Keratinocyte (primary cell): Measurements from ENCODE around the gene UQCC3. TPM values are rescaled to one million over a fixed set of nuclear protein-coding genes. Genes with fewer than 3 reads are reported as not detected.
"Not testable (repeated sequence)": the region's sequence is repeated elsewhere in the genome, so short reads cannot be mapped to it uniquely, and the experiment has no call there.

Experiments
- DNase-seq: peaks from one replicate; pipeline ENCODE4 v3.0.0-alpha.2; 2011; ENCODE audit warnings: low read depth, missing footprints, low spot score
- FAIRE-seq: peaks from 2 replicates; lab custom pipeline; 2011; peaks lifted over from hg19 to GRCh38; lab: Jason Lieb, UNC
- H2AFZ ChIP-seq: 2 replicates; pipeline ENCODE4 v1.6.0; 2012; ENCODE audit warnings: low read length, control low read depth, inconsistent platforms; ENCODE audit not compliant: control insufficient read depth
- H3K27ac ChIP-seq: 2 replicates; pipeline ENCODE4 v1.5.1; 2011; ENCODE audit warnings: low read length; ENCODE audit not compliant: control insufficient read depth, insufficient read depth
- H3K27me3 ChIP-seq: 3 replicates; pipeline ENCODE4 v1.6.0; 2011; ENCODE audit warnings: low read length; ENCODE audit not compliant: control insufficient read depth, insufficient read depth; ENCODE audit errors: extremely low read depth
- H3K36me3 ChIP-seq, 2 experiments: 2 replicates in 1 of 2; 3 replicates in 1 of 2; pipeline ENCODE4 v1.5.1; 2011; ENCODE audit warnings: low read length in 2 of 2, mild to moderate bottlenecking in 1 of 2; ENCODE audit not compliant: control insufficient read depth in 2 of 2, insufficient read depth in 2 of 2; ENCODE audit errors: extremely low read depth in 1 of 2
- H3K4me1 ChIP-seq: 3 replicates; pipeline ENCODE4 v1.5.1; 2011; ENCODE audit warnings: low read length; ENCODE audit not compliant: control insufficient read depth, insufficient read depth; ENCODE audit errors: extremely low read depth
- H3K4me2 ChIP-seq: 3 replicates; pipeline ENCODE4 v1.6.0; 2011; ENCODE audit warnings: low read depth, low read length; ENCODE audit not compliant: control insufficient read depth, insufficient read depth; ENCODE audit errors: extremely low read depth
- H3K4me3 ChIP-seq, 3 experiments: fragments of 200-600 bp in 1 of 3; sonication (generic) in 1 of 3; 2 replicates in 2 of 3; 3 replicates in 1 of 3; pipeline ENCODE4 v1.5.1; 2011 to 2016; ENCODE audit warnings: low read length in 3 of 3, mild to moderate bottlenecking in 3 of 3, control low read depth in 2 of 3, inconsistent platforms in 1 of 3, low read depth in 1 of 3, mixed read lengths in 1 of 3, mixed run types in 1 of 3, moderate library complexity in 1 of 3; ENCODE audit not compliant: control insufficient read depth in 2 of 3, insufficient read depth in 2 of 3; ENCODE audit errors: extremely low read depth in 1 of 3
- H3K79me2 ChIP-seq: 2 replicates; pipeline ENCODE4 v1.6.0; 2012; ENCODE audit warnings: low read length; ENCODE audit not compliant: control insufficient read depth, insufficient read depth
- H3K9ac ChIP-seq: 3 replicates; pipeline ENCODE4 v1.6.0; 2011; ENCODE audit warnings: low read length; ENCODE audit not compliant: control insufficient read depth, insufficient read depth; ENCODE audit errors: extremely low read depth
- H3K9me1 ChIP-seq: 3 replicates; pipeline ENCODE4 v1.6.0; 2011; ENCODE audit warnings: low read length; ENCODE audit not compliant: control insufficient read depth, insufficient read depth; ENCODE audit errors: extremely low read depth
- H3K9me3 ChIP-seq: 2 replicates; pipeline ENCODE4 v1.5.1; 2012; ENCODE audit warnings: low read depth, low read length; ENCODE audit not compliant: control insufficient read depth
- H4K20me1 ChIP-seq: 3 replicates; pipeline ENCODE4 v1.6.0; 2011; ENCODE audit warnings: low read length; ENCODE audit not compliant: control insufficient read depth, insufficient read depth; ENCODE audit errors: extremely low read depth
- EZH2 ChIP-seq: IDR thresholded peaks from one replicate; pipeline ENCODE4 v1.6.1; 2012; ENCODE audit warnings: inconsistent platforms, mild to moderate bottlenecking, low read length, moderate library complexity
- dilution Hi-C: fragments of 300-500 bp; cut with MboI; formaldehyde crosslinking; loops from one replicate; pipeline ENCODE4 v1.7.0; 2020; ENCODE audit warnings: low sequenced_read_pairs; ENCODE audit not compliant: extremely low pct_ligation_motif_present
- polyA plus RNA-seq, 5 experiments: library from polyadenylated mRNA; depleted of rRNA in 3 of 5; stranded (reverse) in 3 of 5; stranded (forward) in 1 of 5; unstranded in 1 of 5; fragments of >200 nt; gene quantifications; 1 replicate in 1 of 5; 2 replicates in 3 of 5; 3 replicates in 1 of 5; pipeline versions ENCODE4 v1.2.1 to v1.2.3, GENCODE V29; 2011 to 2012; ENCODE audit warnings: missing spikeins in 2 of 5, low read depth in 1 of 5, low replicate concordance in 1 of 5
- TF ChIP-seq, protein P1 (sequence below), 3 experiments: IDR thresholded peaks in 1 of 3; conservative IDR thresholded peaks in 1 of 3; optimal IDR thresholded peaks in 1 of 3; 2 replicates in 2 of 3; 3 replicates in 1 of 3; pipeline versions ENCODE3 to v1.5.1; 2011; ENCODE audit warnings: low read length in 3 of 3, mild to moderate bottlenecking in 3 of 3, moderate library complexity in 2 of 3, control low read depth in 1 of 3, inconsistent platforms in 1 of 3; ENCODE audit not compliant: insufficient read depth in 2 of 3; ENCODE audit errors: extremely low read depth in 1 of 3

UQCC3 gene
- polyA plus RNA-seq, 1 donor (not counting 4 experiments of a cell fraction or from before 2014, with no cell fraction given), result 8.6 TPM

DNA sequence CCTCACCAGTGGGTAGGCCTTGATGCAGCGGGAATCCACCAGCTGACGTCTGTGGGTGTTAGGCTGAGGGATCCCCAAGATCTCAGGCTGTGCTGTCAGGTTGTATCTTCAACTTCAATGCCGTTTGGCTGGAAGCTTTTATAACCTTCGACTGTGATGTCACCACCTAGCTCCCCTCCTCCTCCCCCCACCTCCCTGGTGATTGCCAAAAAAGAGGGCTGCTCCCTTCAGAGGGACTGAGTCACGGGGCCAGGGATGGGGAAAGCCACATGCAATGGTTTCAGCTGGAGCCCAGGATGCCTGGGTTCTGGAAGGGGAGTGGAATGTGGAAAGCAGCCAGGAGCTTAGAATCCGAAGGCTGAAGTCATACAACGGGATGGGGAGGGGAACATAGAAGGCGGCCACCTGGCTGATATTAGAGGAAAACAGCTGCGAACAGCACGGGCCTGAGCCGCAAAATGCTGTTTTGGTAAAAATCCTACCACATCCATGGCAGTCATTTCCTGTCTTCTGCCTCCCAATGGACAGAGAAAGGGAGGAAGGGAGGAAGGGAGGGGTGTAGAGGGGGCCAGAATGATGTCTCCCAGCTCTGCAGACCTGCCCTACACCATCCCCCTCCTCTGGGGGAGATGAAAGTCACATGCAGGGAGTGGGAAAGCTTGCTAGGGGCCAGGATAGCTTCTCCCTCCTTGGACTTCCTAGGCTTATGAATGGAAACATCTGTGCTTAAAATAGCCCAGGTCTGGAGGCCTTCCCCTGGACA lies 18.1 kb downstream of the UQCC3 start, which contains the start of gene LRRN4CL:
TSS of gene LRRN4CL (minus strand) at position 110 of the 763 bp plus-strand sequence. CDS start 1,022 bp downstream, outside the sequence.
- no peaks in the 10 kb centered on the region for H3K79me2 ChIP-seq
- H3K9ac ChIP-seq, result peak within 1 kb of the TSS; percentile 42
- no peak within 1 kb of the TSS for H2AFZ ChIP-seq
- peak within 1 kb of the TSS; percentile 75 for H3K4me2 ChIP-seq
- H4K20me1 ChIP-seq, result no peaks in the 10 kb centered on the region
- H3K4me3 ChIP-seq, result no peak within 1 kb of the TSS
- TF ChIP-seq EZH2, result no peak
- TF ChIP-seq, protein P1, sequence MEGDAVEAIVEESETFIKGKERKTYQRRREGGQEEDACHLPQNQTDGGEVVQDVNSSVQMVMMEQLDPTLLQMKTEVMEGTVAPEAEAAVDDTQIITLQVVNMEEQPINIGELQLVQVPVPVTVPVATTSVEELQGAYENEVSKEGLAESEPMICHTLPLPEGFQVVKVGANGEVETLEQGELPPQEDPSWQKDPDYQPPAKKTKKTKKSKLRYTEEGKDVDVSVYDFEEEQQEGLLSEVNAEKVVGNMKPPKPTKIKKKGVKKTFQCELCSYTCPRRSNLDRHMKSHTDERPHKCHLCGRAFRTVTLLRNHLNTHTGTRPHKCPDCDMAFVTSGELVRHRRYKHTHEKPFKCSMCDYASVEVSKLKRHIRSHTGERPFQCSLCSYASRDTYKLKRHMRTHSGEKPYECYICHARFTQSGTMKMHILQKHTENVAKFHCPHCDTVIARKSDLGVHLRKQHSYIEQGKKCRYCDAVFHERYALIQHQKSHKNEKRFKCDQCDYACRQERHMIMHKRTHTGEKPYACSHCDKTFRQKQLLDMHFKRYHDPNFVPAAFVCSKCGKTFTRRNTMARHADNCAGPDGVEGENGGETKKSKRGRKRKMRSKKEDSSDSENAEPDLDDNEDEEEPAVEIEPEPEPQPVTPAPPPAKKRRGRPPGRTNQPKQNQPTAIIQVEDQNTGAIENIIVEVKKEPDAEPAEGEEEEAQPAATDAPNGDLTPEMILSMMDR (optimal IDR thresholded peaks at IDR 0.05 in 1 of 3, IDR thresholded peaks at IDR 0.05 in 1 of 3, conservative IDR thresholded peaks at IDR 0.05 in 1 of 3; ENCODE audit: extremely low read depth in 1 of 3, insufficient read depth in 2 of 3, low read length in 3 of 3), result no peak
- FAIRE-seq, result peak; percentile 64
- dilution Hi-C loops, result no loop called here
- no peaks in the 10 kb centered on the region for H3K9me1 ChIP-seq
- no peak for DNase-seq
- no peaks in the 10 kb centered on the region for H3K27me3 ChIP-seq
- no peaks in the 10 kb centered on the region for H3K9me3 ChIP-seq
- peaks cover 4 to 18% of the 10 kb centered on the region in 2 experiments for H3K36me3 ChIP-seq
- H3K4me1 ChIP-seq, result peaks cover 12% of the 10 kb centered on the region
- peak within 1 kb of the TSS; percentile 44 for H3K27ac ChIP-seq

DNA sequence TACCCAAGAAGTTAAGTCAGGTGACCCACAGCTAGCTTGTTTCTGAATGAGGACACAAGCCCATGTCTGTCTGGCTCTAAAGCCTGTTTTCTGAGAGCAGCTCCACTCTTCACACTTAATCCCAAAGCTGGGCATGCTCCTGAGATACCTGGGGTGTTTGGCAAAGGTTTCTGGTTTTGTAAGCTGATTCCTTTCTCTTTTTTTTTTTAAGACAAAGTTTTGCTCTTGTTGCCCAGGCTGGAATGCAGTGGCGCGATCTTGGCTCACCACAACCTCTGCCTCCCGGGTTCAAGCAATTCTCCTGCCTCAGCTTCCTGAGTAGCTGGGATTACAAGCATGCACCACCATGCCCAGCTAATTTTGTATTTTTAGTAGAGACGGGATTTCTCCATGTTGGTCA lies 22.2 kb downstream of the UQCC3 start:
- H2AFZ ChIP-seq, H3K79me2 ChIP-seq, H3K27me3 ChIP-seq, H3K4me2 ChIP-seq, H3K9me1 ChIP-seq, FAIRE-seq, H3K9me3 ChIP-seq, DNase-seq, H3K27ac ChIP-seq, H4K20me1 ChIP-seq, H3K9ac ChIP-seq, H3K4me3 ChIP-seq, dilution Hi-C loops: not testable (repeated sequence)
- Histone ChIP-seq H3K4me1 (peaks cover 12% of the 10 kb centered on the region), H3K36me3 (peaks cover 4 to 20% of the 10 kb centered on the region in 2 experiments)
